AG04450 (cell line): Measurements from ENCODE around the gene PARP11. TPM values are rescaled to one million over a fixed set of nuclear protein-coding genes. Genes with fewer than 3 reads are reported as not detected.

ENCODE experiments used
- CTCF ChIA-PET: fragments of 300-600, 350-600 bp; formaldehyde crosslinking; extraction: SDS; loops from one replicate; lab custom pipeline; 2022; ENCODE audit warnings: antibody characterized with exemption, inconsistent platforms; lab: Charles Lee
- POLR2A ChIA-PET: fragments of 350-600 bp; formaldehyde crosslinking; extraction: SDS; loops from one replicate; lab custom pipeline; 2021; ENCODE audit warnings: antibody characterized with exemption, inconsistent platforms; lab: Yijun Ruan, JAX
- DNase-seq: peaks from one replicate; pipeline ENCODE4 v3.0.0-alpha.2; 2011; ENCODE audit warnings: low read depth, low spot score
- H3K27ac ChIP-seq: one replicate; pipeline ENCODE4 v1.5.1; 2012; ENCODE audit warnings: low read depth, low read length, control low read depth
- H3K27me3 ChIP-seq: one replicate; pipeline ENCODE4 v1.6.0; 2012; ENCODE audit warnings: low read length; ENCODE audit not compliant: control insufficient read depth, insufficient read depth
- H3K4me3 ChIP-seq: 2 replicates; pipeline ENCODE4 v1.5.1; 2011; ENCODE audit warnings: mild to moderate bottlenecking, low read depth, low read length, control low read depth
- H3K9me3 ChIP-seq: 2 replicates; pipeline ENCODE4 v1.5.1; 2012; ENCODE audit warnings: low read length; ENCODE audit not compliant: control insufficient read depth, insufficient read depth
- polyA plus RNA-seq: library from polyadenylated mRNA; depleted of rRNA; stranded (reverse); fragments of >200 nt; gene quantifications from 2 replicates; pipeline ENCODE4 v1.2.3, GENCODE V29; 2011
- TF ChIP-seq, protein P1 (sequence below): IDR thresholded peaks from 2 replicates; pipeline ENCODE4 v1.5.1; 2011; ENCODE audit warnings: low read depth, low read length, control low read depth, inconsistent platforms

Gene PARP11
- polyA plus RNA-seq, 1 experiment, result 6.9 TPM

- Histone ChIP-seq H3K4me3 (peak overlapping the region; percentile 59), H3K27ac (no peak overlapping the region), H3K27me3 (peaks cover 14% of the 10 kb centered on the region), H3K9me3 (no peaks in the 10 kb centered on the region)
- DNase-seq, result peak; percentile 8
- POLR2A ChIA-PET, result interaction anchor here (0.9 kb wide), 1 partner anchor 391 kb away, joined by 3 read pairs; no protein-coding TSS in a partner anchor
- CTCF ChIA-PET, result interaction anchor here (0.5 to 6.8 kb wide), 43 partner anchors 11 to 641 kb away, joined by 3 to 165 read pairs (median 4); partner anchors contain the start of gene PARP11
- TF ChIP-seq, protein P1, sequence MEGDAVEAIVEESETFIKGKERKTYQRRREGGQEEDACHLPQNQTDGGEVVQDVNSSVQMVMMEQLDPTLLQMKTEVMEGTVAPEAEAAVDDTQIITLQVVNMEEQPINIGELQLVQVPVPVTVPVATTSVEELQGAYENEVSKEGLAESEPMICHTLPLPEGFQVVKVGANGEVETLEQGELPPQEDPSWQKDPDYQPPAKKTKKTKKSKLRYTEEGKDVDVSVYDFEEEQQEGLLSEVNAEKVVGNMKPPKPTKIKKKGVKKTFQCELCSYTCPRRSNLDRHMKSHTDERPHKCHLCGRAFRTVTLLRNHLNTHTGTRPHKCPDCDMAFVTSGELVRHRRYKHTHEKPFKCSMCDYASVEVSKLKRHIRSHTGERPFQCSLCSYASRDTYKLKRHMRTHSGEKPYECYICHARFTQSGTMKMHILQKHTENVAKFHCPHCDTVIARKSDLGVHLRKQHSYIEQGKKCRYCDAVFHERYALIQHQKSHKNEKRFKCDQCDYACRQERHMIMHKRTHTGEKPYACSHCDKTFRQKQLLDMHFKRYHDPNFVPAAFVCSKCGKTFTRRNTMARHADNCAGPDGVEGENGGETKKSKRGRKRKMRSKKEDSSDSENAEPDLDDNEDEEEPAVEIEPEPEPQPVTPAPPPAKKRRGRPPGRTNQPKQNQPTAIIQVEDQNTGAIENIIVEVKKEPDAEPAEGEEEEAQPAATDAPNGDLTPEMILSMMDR, result peak; percentile 86
Measured at GRCh38 chr12:3885277-3886094, 12.3 kb upstream of the PARP11 start.

DNA sequence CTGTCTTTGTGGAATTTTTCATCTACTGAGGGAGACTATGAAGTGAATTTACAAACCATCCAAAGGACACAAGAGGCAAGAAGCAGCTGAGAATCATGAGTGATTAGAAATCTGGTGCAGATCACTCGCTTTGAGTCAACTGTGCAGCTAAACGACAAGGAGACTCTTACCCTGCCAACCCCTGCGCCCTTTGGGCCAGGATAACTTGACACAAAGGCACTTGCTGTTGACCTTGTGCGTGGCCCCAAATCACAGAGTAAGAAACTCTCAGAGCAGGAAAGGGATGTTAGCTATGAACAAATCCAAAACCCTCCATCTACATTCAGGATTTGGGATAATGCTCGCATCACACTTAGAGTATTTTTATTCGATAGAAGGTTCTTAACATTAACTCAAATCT is 11.5 kb upstream of the PARP11 start:
- ChIA-PET CTCF (interaction anchor here (0.5 to 6.8 kb wide), 26 partner anchors 10 to 642 kb away, joined by 3 to 165 read pairs (median 6); partner anchors contain the start of gene PARP11), POLR2A (no interaction called here)
- Histone ChIP-seq H3K9me3 (no peaks in the 10 kb centered on the region), H3K4me3 (peak overlapping the region; percentile 59; the same call in 1 of the 2 replicates), H3K27me3 (peaks cover 14% of the 10 kb centered on the region), H3K27ac (no peak overlapping the region)
- DNase-seq, result no peak
- TF ChIP-seq, protein P1, result no peak

GRCh38 chr12:3882896-3883564 is 9.8 kb upstream of the PARP11 start:
- H3K9me3 ChIP-seq, result no peaks in the 10 kb centered on the region
- no peak overlapping the region for H3K27ac ChIP-seq
- ChIA-PET POLR2A (no interaction called here), CTCF (interaction anchor here (0.5 to 6.8 kb wide), 8 partner anchors 8 to 1547 kb away, joined by 4 to 165 read pairs (median 6); partner anchors contain the start of gene PARP11)
- no peak for DNase-seq
- H3K4me3 ChIP-seq, result no peak overlapping the region
- H3K27me3 ChIP-seq, result peaks cover 14% of the 10 kb centered on the region
- TF ChIP-seq, protein P1, result no peak; the same call in 1 of the 2 replicates

- POLR2A ChIA-PET, result no interaction called here
- H3K27me3 ChIP-seq, result peaks cover 14% of the 10 kb centered on the region
- DNase-seq, result no peak
- CTCF ChIA-PET, result interaction anchor here (0.6 to 6.8 kb wide), 5 partner anchors 13 to 394 kb away, joined by 3 to 165 read pairs (median 5); no protein-coding TSS in a partner anchor
- no peak overlapping the region for H3K4me3 ChIP-seq
- TF ChIP-seq, protein P1, result no peak
- H3K9me3 ChIP-seq, result no peaks in the 10 kb centered on the region
- H3K27ac ChIP-seq, result no peak overlapping the region
Measured at GRCh38 chr12:3882406-3882805, 9.2 kb upstream of the PARP11 start.
